H9 (cell line): ENCODE measurements around the gene FOXP2. TPM values are rescaled to one million over a fixed set of nuclear protein-coding genes. Genes with fewer than 3 reads are reported as not detected.

Experiments
- DNase-seq: peaks from one replicate; pipeline ENCODE4 v3.0.0-alpha.2; 2017
- H2AFZ ChIP-seq: one replicate; pipeline ENCODE4 v1.6.1; 2013; ENCODE audit warnings: mild to moderate bottlenecking, low read length, control low read depth, moderate library complexity
- H2AK5ac ChIP-seq: 2 replicates; pipeline ENCODE4 v1.6.1; 2013; ENCODE audit warnings: low read length, control low read depth, mixed read lengths; ENCODE audit not compliant: insufficient read length
- H2BK120ac ChIP-seq: one replicate; pipeline ENCODE4 v1.6.1; 2013; ENCODE audit warnings: low read depth, mild to moderate bottlenecking, low read length, control low read depth, inconsistent platforms; ENCODE audit not compliant: poor library complexity, severe bottlenecking
- H2BK12ac ChIP-seq: 2 replicates; pipeline ENCODE4 v1.6.1; 2013; ENCODE audit warnings: low read length, control low read depth, mixed read lengths, low read depth; ENCODE audit not compliant: insufficient read length
- H2BK15ac ChIP-seq: 2 replicates; pipeline ENCODE4 v1.6.1; 2013; ENCODE audit warnings: low read depth, low read length, control low read depth
- H2BK20ac ChIP-seq: one replicate; pipeline ENCODE4 v1.6.1; 2013; ENCODE audit warnings: low read depth, mild to moderate bottlenecking, low read length, control low read depth, inconsistent platforms; ENCODE audit not compliant: poor library complexity, severe bottlenecking
- H2BK5ac ChIP-seq: 2 replicates; pipeline ENCODE4 v1.6.1; 2013; ENCODE audit warnings: low read length, control low read depth, mixed read lengths; ENCODE audit not compliant: insufficient read length
- H3K14ac ChIP-seq: 2 replicates; pipeline ENCODE4 v1.6.1; 2013; ENCODE audit warnings: low read length, control low read depth; ENCODE audit not compliant: insufficient read depth
- H3K18ac ChIP-seq: 2 replicates; pipeline ENCODE4 v1.6.1; 2013; ENCODE audit warnings: low read depth, mild to moderate bottlenecking, mixed read lengths, low read length, control low read depth; ENCODE audit not compliant: insufficient read length
- H3K23ac ChIP-seq: 2 replicates; pipeline ENCODE4 v1.6.1; 2013; ENCODE audit warnings: low read length, control low read depth, mixed read lengths, low read depth; ENCODE audit not compliant: insufficient read length
- H3K23me2 ChIP-seq: 2 replicates; pipeline ENCODE4 v1.6.1; 2013; ENCODE audit warnings: low read depth, mild to moderate bottlenecking, mixed read lengths, low read length, control low read depth; ENCODE audit not compliant: insufficient read length, poor library complexity, severe bottlenecking
- H3K27ac ChIP-seq: 2 replicates; pipeline ENCODE4 v1.5.1; 2013; ENCODE audit warnings: low read length, control low read depth, mixed read lengths, low read depth; ENCODE audit not compliant: insufficient read length
- H3K27me3 ChIP-seq: 2 replicates; pipeline ENCODE4 v1.6.1; 2013; ENCODE audit warnings: low read length, control low read depth, inconsistent platforms; ENCODE audit not compliant: insufficient read depth
- H3K4ac ChIP-seq: 2 replicates; pipeline ENCODE4 v1.6.1; 2013; ENCODE audit warnings: low read depth, mild to moderate bottlenecking, control low read depth, inconsistent platforms, low read length, moderate library complexity
- H3K4me1 ChIP-seq: 2 replicates; pipeline ENCODE4 v1.6.1; 2013; ENCODE audit warnings: low read length, control low read depth, inconsistent platforms; ENCODE audit not compliant: insufficient read depth
- H3K4me2 ChIP-seq: 2 replicates; pipeline ENCODE4 v1.6.1; 2013; ENCODE audit warnings: low read length, control low read depth, mixed read lengths; ENCODE audit not compliant: insufficient read length, insufficient read depth
- H3K56ac ChIP-seq: 2 replicates; pipeline ENCODE4 v1.6.1; 2013; ENCODE audit warnings: low read depth, mild to moderate bottlenecking, mixed read lengths, low read length, control low read depth; ENCODE audit not compliant: insufficient read length
- H3K79me1 ChIP-seq: 2 replicates; pipeline ENCODE4 v1.6.1; 2013; ENCODE audit warnings: low read depth, mild to moderate bottlenecking, moderate library complexity, low read length, control low read depth, inconsistent platforms; ENCODE audit not compliant: insufficient read depth, poor library complexity, severe bottlenecking
- H3K79me2 ChIP-seq: 2 replicates; pipeline ENCODE4 v1.6.1; 2013; ENCODE audit warnings: low read length, control low read depth, inconsistent platforms; ENCODE audit not compliant: insufficient read depth
- H3K9ac ChIP-seq: 2 replicates; pipeline ENCODE4 v1.6.1; 2013; ENCODE audit warnings: low read length, control low read depth, mixed read lengths; ENCODE audit not compliant: insufficient read length; ENCODE audit errors: extremely low read depth
- H3K9me3 ChIP-seq: one replicate; pipeline ENCODE4 v1.6.1; 2013; ENCODE audit warnings: low read depth, low read length, inconsistent platforms; ENCODE audit not compliant: control insufficient read depth
- H3T11ph ChIP-seq: one replicate; pipeline ENCODE4 v1.6.1; 2013; ENCODE audit warnings: mild to moderate bottlenecking, low read length, control low read depth, inconsistent platforms
- H4K20me1 ChIP-seq: one replicate; pipeline ENCODE4 v1.6.1; 2013; ENCODE audit not compliant: control insufficient read depth, insufficient read length, insufficient read depth
- H4K5ac ChIP-seq: 2 replicates; pipeline ENCODE4 v1.6.1; 2013; ENCODE audit warnings: low read depth, mild to moderate bottlenecking, mixed read lengths, low read length, control low read depth; ENCODE audit not compliant: insufficient read length
- H4K8ac ChIP-seq: replicated peaks from 2 replicates; pipeline ENCODE4 v1.6.1; 2013; ENCODE audit warnings: low read length, control low read depth, mixed read lengths, low read depth; ENCODE audit not compliant: insufficient read length
- H4K91ac ChIP-seq: 2 replicates; pipeline ENCODE4 v1.6.1; 2013; ENCODE audit warnings: low read depth, mild to moderate bottlenecking, moderate library complexity, mixed read lengths, low read length, control low read depth; ENCODE audit not compliant: insufficient read length
- H3K27ac Mint-ChIP-seq, 3 experiments: 2 replicates in 2 of 3; 3 replicates in 1 of 3; pipeline ENCODE4 v1.8.0; 2020 to 2021; ENCODE audit warnings: mixed read lengths in 3 of 3, mild to moderate bottlenecking in 1 of 3, moderate library complexity in 1 of 3
- H3K27me3 Mint-ChIP-seq: 2 replicates; pipeline ENCODE4 v1.8.0; 2021; ENCODE audit warnings: low read depth, mild to moderate bottlenecking, moderate library complexity, mixed read lengths
- H3K36me3 Mint-ChIP-seq, 3 experiments: 2 replicates in 2 of 3; 3 replicates in 1 of 3; pipeline ENCODE4 v1.8.0; 2020 to 2021; ENCODE audit warnings: low read depth in 3 of 3, mixed read lengths in 3 of 3; ENCODE audit not compliant: insufficient read depth in 1 of 3
- H3K4me1 Mint-ChIP-seq, 2 experiments: 2 replicates each; pipeline ENCODE4 v1.8.0; 2020; ENCODE audit warnings: mixed read lengths in 2 of 2
- H3K4me3 Mint-ChIP-seq, 2 experiments: 2 replicates in 1 of 2; 3 replicates in 1 of 2; pipeline ENCODE4 v1.8.0; 2020 to 2021; ENCODE audit warnings: mild to moderate bottlenecking in 2 of 2, mixed read lengths in 2 of 2, moderate library complexity in 1 of 2
- H3K9me3 Mint-ChIP-seq, 2 experiments: 2 replicates in 1 of 2; 3 replicates in 1 of 2; pipeline ENCODE4 v1.8.0; 2020; ENCODE audit warnings: mild to moderate bottlenecking in 2 of 2, mixed read lengths in 2 of 2, moderate library complexity in 1 of 2
- total RNA-seq: library from RNA; stranded (reverse); gene quantifications from 2 replicates; pipeline ENCODE4 v1.2.1, GENCODE V29; 2021
- TF ChIP-seq, protein P1 (sequence below): fragments of 200-600 bp; sonication (generic); conservative IDR thresholded peaks from 3 replicates; pipeline ENCODE4 v1.8.0; 2021; ENCODE audit warnings: antibody characterized with exemption, mild to moderate bottlenecking

FOXP2 gene
- total RNA-seq, 1 experiment from 2014 or later, result not detected

DNA sequence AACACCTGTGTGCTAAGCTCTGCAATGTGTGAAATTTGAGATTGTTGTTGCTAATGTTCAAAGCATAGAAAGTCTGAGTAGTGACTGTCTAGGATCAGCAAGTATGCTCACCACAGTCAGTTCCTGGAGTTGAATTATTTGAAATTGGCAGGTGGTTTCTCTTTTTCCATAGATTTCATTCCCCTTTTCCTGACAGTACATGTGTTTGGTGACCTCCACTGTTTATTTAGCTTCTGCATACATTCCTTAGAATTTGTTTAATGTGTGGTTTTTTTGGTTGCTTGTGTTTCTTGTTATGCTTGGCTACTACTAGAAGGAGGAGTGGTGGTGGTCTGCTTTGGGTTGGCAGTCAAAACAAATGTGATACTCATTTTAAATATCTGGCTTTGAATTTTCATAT, 52.3 kb downstream of the FOXP2 start:
- no peak overlapping the region for H3K18ac ChIP-seq
- no peaks in the 10 kb centered on the region for H3K9me3 Mint-ChIP-seq
- H3K9me3 ChIP-seq, result no peaks in the 10 kb centered on the region
- H3K79me1 ChIP-seq, result no peaks in the 10 kb centered on the region
- H3K9ac ChIP-seq, result no peak overlapping the region
- no peak overlapping the region for H4K5ac ChIP-seq
- H3K4me1 ChIP-seq, result no peaks in the 10 kb centered on the region
- H2AK5ac ChIP-seq, result no peak overlapping the region
- no peak overlapping the region for H3K4ac ChIP-seq
- H3K79me2 ChIP-seq, result no peaks in the 10 kb centered on the region
- no peak overlapping the region for H2BK120ac ChIP-seq
- H3K27ac ChIP-seq, result no peak overlapping the region
- no peaks in the 10 kb centered on the region for H3K36me3 Mint-ChIP-seq
- H3K4me1 Mint-ChIP-seq, result peaks cover 5% of the 10 kb centered on the region in 2 experiments
- H3K4me2 ChIP-seq, result no peak overlapping the region
- H3K27me3 ChIP-seq, result no peaks in the 10 kb centered on the region
- no peak overlapping the region for H4K91ac ChIP-seq
- H4K20me1 ChIP-seq, result no peaks in the 10 kb centered on the region
- no peak overlapping the region for H2BK15ac ChIP-seq
- TF ChIP-seq, protein P1, sequence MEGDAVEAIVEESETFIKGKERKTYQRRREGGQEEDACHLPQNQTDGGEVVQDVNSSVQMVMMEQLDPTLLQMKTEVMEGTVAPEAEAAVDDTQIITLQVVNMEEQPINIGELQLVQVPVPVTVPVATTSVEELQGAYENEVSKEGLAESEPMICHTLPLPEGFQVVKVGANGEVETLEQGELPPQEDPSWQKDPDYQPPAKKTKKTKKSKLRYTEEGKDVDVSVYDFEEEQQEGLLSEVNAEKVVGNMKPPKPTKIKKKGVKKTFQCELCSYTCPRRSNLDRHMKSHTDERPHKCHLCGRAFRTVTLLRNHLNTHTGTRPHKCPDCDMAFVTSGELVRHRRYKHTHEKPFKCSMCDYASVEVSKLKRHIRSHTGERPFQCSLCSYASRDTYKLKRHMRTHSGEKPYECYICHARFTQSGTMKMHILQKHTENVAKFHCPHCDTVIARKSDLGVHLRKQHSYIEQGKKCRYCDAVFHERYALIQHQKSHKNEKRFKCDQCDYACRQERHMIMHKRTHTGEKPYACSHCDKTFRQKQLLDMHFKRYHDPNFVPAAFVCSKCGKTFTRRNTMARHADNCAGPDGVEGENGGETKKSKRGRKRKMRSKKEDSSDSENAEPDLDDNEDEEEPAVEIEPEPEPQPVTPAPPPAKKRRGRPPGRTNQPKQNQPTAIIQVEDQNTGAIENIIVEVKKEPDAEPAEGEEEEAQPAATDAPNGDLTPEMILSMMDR, result no peak
- no peak overlapping the region for H3K56ac ChIP-seq
- H2BK5ac ChIP-seq, result no peak overlapping the region
- H3K27ac Mint-ChIP-seq, result no peak overlapping the region
- no peak overlapping the region for H3K23ac ChIP-seq
- H3K14ac ChIP-seq, result no peak overlapping the region
- H3K4me3 Mint-ChIP-seq, result no peak overlapping the region
- H3K27me3 Mint-ChIP-seq, result no peaks in the 10 kb centered on the region
- no peak overlapping the region for H2AFZ ChIP-seq
- no peak overlapping the region for H3T11ph ChIP-seq
- H2BK12ac ChIP-seq, result no peak overlapping the region
- no peaks in the 10 kb centered on the region for H3K23me2 ChIP-seq
- no peak overlapping the region for H4K8ac ChIP-seq
- H2BK20ac ChIP-seq, result no peak overlapping the region
- DNase-seq, result no peak
